Gastroesophageal sphincter (tissue), 3 donors: Measurements from ENCODE around the gene MCTP1.

Experiments
- CTCF ChIP-seq, 4 experiments: fragments of 200-600 bp in 2 of 4; fragments of 450-650 bp in 2 of 4; sonication (generic) in 1 of 4; IDR thresholded peaks; one replicate each; pipeline ENCODE4 v1.5.1; 2017 to 2019; ENCODE audit warnings: antibody characterized with exemption in 4 of 4, mild to moderate bottlenecking in 2 of 4, moderate library complexity in 2 of 4
- EP300 ChIP-seq: sonication (generic); formaldehyde crosslinking; IDR thresholded peaks from one replicate; pipeline ENCODE4 v1.6.1; 2017; ENCODE audit warnings: antibody characterized with exemption, mild to moderate bottlenecking
- POLR2A ChIP-seq, 2 donors: fragments of 450-650 bp; IDR thresholded peaks; one replicate each; pipeline ENCODE4 v1.6.1; 2017; ENCODE audit warnings: antibody characterized with exemption in 2 of 2, mild to moderate bottlenecking in 2 of 2, moderate library complexity in 1 of 2
- POLR2AphosphoS5 ChIP-seq: sonication (generic); formaldehyde crosslinking; IDR thresholded peaks from one replicate; pipeline ENCODE4 v1.6.1; 2017; ENCODE audit warnings: antibody characterized with exemption

- no peak for TF ChIP-seq CTCF (IDR thresholded peaks at IDR 0.05)
- no peak for TF ChIP-seq POLR2AphosphoS5
- no peak for TF ChIP-seq POLR2A (IDR thresholded peaks at IDR 0.05)
- TF ChIP-seq EP300 = no peak
Measured at GRCh38 chr5:94750681-94751080, 534.2 kb downstream of the MCTP1 start.
